Smooth muscle cell (in vitro differentiated cells): ENCODE measurements around the gene MED10. TPM values are rescaled to one million over a fixed set of nuclear protein-coding genes. Genes with fewer than 3 reads are reported as not detected.
A peak's percentile ranks its signal among the peaks of the same experiment; 100 is the strongest.

Experiments used
- DNase-seq: peaks from one replicate; lab custom pipeline; 2025; ENCODE audit not compliant: unreplicated experiment; lab: John Stamatoyannopoulos, UW
- H2AFZ ChIP-seq: fragments of 200-600 bp; sonication (generic); 2 replicates; pipeline ENCODE4 v1.6.0; 2016; ENCODE audit warnings: antibody characterized with exemption, low read depth, mild to moderate bottlenecking
- H3F3A ChIP-seq: fragments of 200-600 bp; sonication (generic); 2 replicates; pipeline ENCODE4 v1.6.0; 2017; ENCODE audit warnings: antibody characterized with exemption, low read depth
- H3K27ac ChIP-seq: fragments of 200-600 bp; sonication (generic); 2 replicates; pipeline ENCODE4 v1.5.1; 2016; ENCODE audit warnings: low read depth, mild to moderate bottlenecking
- H3K27me3 ChIP-seq: fragments of 200-600 bp; sonication (generic); 2 replicates; pipeline ENCODE4 v1.6.1; 2016; ENCODE audit warnings: low read depth, mild to moderate bottlenecking
- H3K36me3 ChIP-seq: fragments of 200-600 bp; sonication (generic); 2 replicates; pipeline ENCODE4 v1.5.1; 2016; ENCODE audit warnings: low read depth
- H3K4me1 ChIP-seq: fragments of 200-600 bp; sonication (generic); 2 replicates; pipeline ENCODE4 v1.5.1; 2016; ENCODE audit warnings: low read depth
- H3K4me2 ChIP-seq: fragments of 200-600 bp; sonication (generic); 2 replicates; pipeline ENCODE4 v1.6.0; 2016; ENCODE audit warnings: mild to moderate bottlenecking
- H3K4me3 ChIP-seq: fragments of 200-600 bp; sonication (generic); 2 replicates; pipeline ENCODE4 v1.5.1; 2016; ENCODE audit warnings: mild to moderate bottlenecking
- H3K79me2 ChIP-seq: fragments of 200-600 bp; sonication (generic); 2 replicates; pipeline ENCODE4 v1.6.0; 2016; ENCODE audit warnings: low read depth, mild to moderate bottlenecking
- H3K9ac ChIP-seq: fragments of 200-600 bp; sonication (generic); 2 replicates; pipeline ENCODE4 v1.6.0; 2016; ENCODE audit warnings: low read depth
- H3K9me3 ChIP-seq: fragments of 200-600 bp; sonication (generic); replicated peaks from 2 replicates; pipeline ENCODE4 v1.5.1; 2016; ENCODE audit warnings: low read depth
- H4K20me1 ChIP-seq: fragments of 200-600 bp; sonication (generic); 2 replicates; pipeline ENCODE4 v1.6.0; 2016; ENCODE audit warnings: low read depth
- WGBS: methylation state at CpG from one replicate; pipeline ENCODE4 v1.1.7; 2016; ENCODE audit warnings: low lambda C conversion rate; 5-methylcytosine and 5-hydroxymethylcytosine counted together
- polyA plus RNA-seq: library from polyadenylated mRNA; unstranded; fragments of >200 nt; fragmentation: Nextera tagmentation; extraction: Ambion mirVana; gene quantifications from 2 replicates; pipeline ENCODE4 v1.2.1, GENCODE V29; 2016
- total RNA-seq: library from RNA; depleted of rRNA; stranded (reverse); fragments of >200 nt; gene quantifications from 2 replicates; pipeline ENCODE4 v1.2.3, GENCODE V29; 2014
- TF ChIP-seq, protein P1 (sequence below): fragments of 200-600 bp; sonication (generic); IDR thresholded peaks from 2 replicates; pipeline ENCODE4 v1.5.1; 2017; ENCODE audit warnings: borderline replicate concordance, mild to moderate bottlenecking, antibody characterized with exemption; ENCODE audit not compliant: insufficient read depth, poor library complexity, severe bottlenecking

Gene MED10
- total and polyA plus RNA-seq, 2 experiments from 2014 or later: 23.0 to 96.2 TPM

DNA sequence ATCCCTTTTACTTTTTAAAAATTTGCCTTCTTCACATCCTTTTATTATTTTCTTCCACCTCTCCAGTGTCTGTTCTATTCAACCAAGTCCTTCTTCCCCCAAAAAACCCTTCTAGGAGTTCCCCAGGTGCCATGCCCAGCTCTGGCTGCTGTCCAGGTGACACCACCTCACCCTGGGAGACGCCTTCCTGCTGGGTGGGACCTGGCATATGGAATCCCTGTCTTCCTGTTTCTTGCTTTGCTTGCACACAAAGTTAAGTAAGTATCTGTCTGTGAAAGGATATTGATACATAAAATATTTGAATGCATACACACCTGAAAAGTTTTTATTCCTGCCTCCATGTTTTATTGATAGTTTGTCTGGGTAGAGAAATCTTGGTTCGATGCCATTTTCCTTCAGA is 23.1 kb upstream of the MED10 start:
- WGBS: 91% methylated on average over 2 of the region's 2 CpGs
- H3K4me3 ChIP-seq: no peak overlapping the region
- H3K79me2 ChIP-seq: no peaks in the 10 kb centered on the region
- no peaks in the 10 kb centered on the region for H3K4me1 ChIP-seq
- no peaks in the 10 kb centered on the region for H3K27me3 ChIP-seq
- no peaks in the 10 kb centered on the region for H4K20me1 ChIP-seq
- no peak overlapping the region for H3K27ac ChIP-seq
- no peak overlapping the region for H3K4me2 ChIP-seq
- H2AFZ ChIP-seq: no peak overlapping the region
- H3K36me3 ChIP-seq: no peaks in the 10 kb centered on the region
- peaks cover 5% of the 10 kb centered on the region for H3F3A ChIP-seq
- no peak overlapping the region for H3K9ac ChIP-seq
- no peak for DNase-seq
- TF ChIP-seq, protein P1, sequence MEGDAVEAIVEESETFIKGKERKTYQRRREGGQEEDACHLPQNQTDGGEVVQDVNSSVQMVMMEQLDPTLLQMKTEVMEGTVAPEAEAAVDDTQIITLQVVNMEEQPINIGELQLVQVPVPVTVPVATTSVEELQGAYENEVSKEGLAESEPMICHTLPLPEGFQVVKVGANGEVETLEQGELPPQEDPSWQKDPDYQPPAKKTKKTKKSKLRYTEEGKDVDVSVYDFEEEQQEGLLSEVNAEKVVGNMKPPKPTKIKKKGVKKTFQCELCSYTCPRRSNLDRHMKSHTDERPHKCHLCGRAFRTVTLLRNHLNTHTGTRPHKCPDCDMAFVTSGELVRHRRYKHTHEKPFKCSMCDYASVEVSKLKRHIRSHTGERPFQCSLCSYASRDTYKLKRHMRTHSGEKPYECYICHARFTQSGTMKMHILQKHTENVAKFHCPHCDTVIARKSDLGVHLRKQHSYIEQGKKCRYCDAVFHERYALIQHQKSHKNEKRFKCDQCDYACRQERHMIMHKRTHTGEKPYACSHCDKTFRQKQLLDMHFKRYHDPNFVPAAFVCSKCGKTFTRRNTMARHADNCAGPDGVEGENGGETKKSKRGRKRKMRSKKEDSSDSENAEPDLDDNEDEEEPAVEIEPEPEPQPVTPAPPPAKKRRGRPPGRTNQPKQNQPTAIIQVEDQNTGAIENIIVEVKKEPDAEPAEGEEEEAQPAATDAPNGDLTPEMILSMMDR: no peak
- no peaks in the 10 kb centered on the region for H3K9me3 ChIP-seq

DNA sequence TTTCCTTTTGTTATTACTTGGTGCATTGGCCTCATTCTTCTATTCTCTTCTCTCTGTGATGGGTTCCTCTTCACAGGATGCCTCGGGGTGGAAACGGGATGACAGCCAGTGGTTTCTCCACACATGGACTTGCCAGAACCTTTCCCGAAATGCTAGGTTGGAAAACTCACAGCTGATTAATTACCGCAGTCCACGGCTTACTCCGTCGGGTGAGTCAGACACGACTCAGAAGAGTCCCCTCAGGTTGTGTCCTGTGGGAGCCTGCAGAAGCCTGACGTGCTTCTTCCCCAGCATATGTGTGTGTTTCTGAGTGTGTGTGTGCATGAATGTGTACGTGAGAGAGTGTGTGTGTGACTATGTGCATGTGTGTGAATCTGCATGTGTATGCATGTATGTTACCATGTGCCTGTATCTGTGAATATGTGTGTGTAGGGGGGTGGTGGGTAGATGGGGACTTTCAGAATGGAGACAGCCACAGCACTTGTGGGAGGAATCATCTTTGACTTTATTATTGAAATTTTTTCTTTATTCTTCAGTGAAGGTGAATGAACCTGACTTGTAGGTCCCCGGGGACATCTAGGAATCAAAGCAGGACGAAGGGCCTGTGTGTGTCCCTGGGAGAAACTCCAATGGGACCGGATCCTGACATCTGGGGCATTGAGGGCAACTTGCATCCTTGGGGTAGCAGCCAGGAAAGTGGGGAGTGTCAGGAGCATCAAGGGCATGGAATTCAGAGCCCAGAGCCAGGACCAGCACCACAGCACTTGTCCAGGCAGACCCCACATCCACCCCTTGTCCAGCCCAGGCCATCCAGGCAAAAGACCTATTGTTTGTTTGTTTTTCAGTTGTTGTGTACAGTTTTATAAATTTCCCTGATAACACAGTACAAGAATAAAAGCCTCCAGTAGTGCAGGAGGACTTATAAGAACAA is 21.9 kb upstream of the MED10 start:
- Histone ChIP-seq H3K79me2 (no peaks in the 10 kb centered on the region), H3K4me1 (no peaks in the 10 kb centered on the region), H3K36me3 (no peaks in the 10 kb centered on the region), H3K27ac (no peak overlapping the region), H2AFZ (no peak overlapping the region), H3K4me3 (no peak overlapping the region), H3K27me3 (peaks cover 7% of the 10 kb centered on the region), H3K9ac (no peak overlapping the region), H3K4me2 (peak overlapping the region; percentile 3), H3K9me3 (no peaks in the 10 kb centered on the region), H3F3A (peaks cover 5% of the 10 kb centered on the region), H4K20me1 (no peaks in the 10 kb centered on the region)
- TF ChIP-seq, protein P1: no peak
- no peak for DNase-seq
- WGBS: 37% methylated on average over 13 of the region's 13 CpGs

DNA sequence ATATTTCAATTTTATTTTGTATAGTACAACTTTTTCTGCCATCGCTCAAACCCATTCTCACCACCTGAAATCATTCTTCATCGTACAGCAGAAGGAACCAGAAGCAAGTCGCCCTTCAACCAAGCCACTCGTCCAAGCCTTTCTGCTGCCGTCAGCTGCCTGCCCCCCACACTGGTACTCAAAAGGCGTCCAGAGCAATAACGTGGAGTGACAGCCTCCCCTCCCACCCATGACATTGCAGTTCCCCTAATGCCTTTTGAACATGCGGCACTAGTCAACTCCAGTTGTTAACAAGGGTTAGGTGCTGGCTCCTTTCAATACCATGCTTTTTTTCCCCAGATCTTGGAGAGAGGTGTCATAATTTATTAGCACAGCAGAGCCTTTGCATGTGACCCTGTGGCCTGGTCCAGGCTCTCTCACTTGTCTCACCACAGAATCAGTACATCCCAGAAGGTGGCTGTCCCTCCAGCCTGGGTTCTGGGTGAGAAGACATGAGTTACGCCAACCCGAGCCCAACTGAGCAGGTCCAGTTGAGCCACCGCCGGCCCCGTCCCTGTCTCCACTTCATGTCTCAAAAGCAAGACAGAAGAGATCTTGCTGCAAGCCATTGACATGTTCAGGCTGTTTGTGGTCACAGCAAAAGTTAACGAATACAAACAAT is 20.4 kb upstream of the MED10 start:
- H3K36me3 ChIP-seq: no peaks in the 10 kb centered on the region
- H3K4me3 ChIP-seq: no peak overlapping the region
- H4K20me1 ChIP-seq: no peaks in the 10 kb centered on the region
- no peak overlapping the region for H3K4me2 ChIP-seq
- no peak overlapping the region for H2AFZ ChIP-seq
- no peak overlapping the region for H3K27ac ChIP-seq
- DNase-seq: no peak
- TF ChIP-seq, protein P1: no peak
- no peaks in the 10 kb centered on the region for H3K79me2 ChIP-seq
- H3K9ac ChIP-seq: no peak overlapping the region
- 89% methylated on average over 14 of the region's 14 CpGs for WGBS
- no peaks in the 10 kb centered on the region for H3K9me3 ChIP-seq
- H3K27me3 ChIP-seq: peaks cover 20% of the 10 kb centered on the region
- no peaks in the 10 kb centered on the region for H3K4me1 ChIP-seq
- H3F3A ChIP-seq: peaks cover 5% of the 10 kb centered on the region
